Measurements from ENCODE around the gene ZNF264.
A peak's percentile ranks its signal among the peaks of the same experiment; 100 is the strongest.
"Not testable (repeated sequence)": the region's sequence is repeated elsewhere in the genome, so short reads cannot be mapped to it uniquely, and the experiment has no call there.

The ZNF264 gene

DNA sequence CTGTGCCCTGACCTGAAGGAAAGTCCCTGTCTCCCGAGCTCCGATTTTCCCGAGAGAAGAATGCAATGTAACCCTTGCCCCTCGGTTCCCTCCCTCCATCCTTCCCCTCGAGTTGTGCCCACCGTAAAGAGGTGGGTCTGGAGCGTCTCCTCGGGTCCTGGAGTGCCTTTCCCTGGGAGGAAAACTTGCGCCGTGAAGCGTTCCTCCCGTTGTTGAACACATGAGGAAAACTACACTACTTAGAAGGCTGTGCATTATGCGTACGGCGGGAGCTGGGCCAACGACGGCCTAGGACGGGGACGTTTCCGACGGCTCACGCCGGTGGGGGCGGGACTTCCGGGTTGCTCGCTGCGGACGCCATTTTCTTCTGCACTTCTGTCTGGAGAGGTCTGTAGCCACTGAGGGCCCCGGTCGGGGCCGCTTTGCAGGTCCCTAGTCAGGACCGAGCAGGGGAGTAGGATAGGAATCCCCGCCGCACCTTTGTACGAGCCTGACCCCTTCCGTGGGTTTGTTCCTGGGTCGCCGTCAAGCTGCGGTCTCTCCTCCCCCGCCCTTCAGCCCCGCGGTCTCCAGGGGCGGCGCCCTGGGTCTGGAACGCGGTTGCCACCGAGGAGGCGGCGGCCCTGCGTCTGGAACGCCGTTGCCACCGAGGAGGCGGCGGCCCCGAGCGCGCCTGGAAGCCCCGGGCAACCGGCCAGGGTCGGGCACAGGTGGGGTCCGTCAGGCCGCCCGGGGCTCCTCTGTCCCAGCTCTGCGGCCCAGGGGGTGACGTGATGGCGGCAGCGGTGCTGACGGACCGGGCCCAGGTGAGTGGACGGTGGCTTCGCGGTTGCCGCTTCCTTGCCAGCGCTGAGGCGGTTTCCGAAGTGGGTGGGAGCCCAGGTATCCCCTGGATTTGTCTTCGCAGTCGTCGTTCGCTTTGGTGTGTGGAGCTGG is at the start of gene ZNF264:
ZNF264 (plus strand) TSS at position 360 of the 936 bp plus-strand sequence; CDS start at position 774, 414 bp downstream.
- DNase-seq: peak; percentile 68 to 74

DNA sequence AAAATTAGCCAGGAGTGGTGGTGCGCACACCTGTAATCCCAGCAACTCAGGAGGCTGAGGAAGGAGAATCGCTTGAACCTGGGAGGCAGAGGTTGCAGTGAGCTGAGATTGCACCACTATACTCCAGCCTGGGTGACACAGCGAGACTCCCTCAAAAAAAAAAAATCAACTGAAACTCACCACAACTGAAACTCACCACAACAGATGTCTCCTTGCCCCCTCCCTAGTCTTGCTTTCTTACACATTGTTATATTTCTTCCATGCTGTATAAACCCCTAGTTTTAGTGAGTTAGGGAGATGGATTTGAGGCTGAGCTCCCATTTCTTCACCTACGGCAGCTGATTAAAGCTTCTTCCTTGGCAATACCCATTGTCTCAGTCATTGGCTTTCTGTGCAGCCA is 49.6 kb upstream of the ZNF264 start:
- no peak for DNase-seq

DNA sequence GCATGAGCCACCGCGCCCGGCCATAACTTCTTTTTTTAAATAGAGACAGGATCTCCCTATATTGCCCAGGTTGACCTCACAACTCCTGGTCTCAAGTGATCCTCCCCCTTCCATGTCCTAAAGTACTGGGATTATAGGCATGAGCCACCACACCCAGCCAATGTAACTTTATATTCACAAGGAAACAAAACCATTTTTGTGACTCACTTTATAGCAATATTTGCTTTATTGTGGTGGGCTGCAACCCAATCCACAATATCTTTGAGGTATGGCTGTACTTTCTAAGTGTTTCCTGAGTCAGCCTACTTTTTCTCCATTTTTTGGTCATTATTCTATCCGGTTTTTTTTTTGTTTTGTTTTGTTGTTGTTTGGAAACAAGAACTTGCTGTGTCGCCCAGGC is 38.4 kb upstream of the ZNF264 start:
- DNase-seq: no peak

DNA sequence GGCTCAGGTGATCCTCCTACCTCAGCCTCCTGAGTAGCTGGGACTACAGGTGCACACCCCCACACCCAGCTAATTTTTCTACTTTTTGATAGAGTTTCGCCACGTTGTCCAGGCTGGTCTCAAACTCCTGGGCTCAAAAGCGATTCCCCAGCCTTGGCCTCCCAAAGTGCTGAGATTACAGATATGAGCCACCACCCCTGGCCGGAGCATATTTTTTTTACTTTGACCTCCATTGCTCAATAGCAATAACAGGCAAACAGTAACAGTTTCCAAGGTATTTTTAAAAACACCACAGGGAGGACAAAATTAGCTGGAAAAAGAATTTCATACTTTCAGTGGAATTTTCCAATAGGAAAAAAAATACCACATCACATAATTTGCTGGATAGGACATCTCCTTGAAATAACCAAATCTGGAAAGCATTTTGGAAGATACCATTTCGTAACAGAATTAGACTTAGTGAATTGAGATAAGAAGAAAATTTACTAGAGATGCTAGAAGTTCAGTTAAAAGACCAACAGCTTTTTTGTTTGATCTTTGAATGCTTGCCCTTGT is 29.2 kb upstream of the ZNF264 start:
- no peak for DNase-seq

DNA sequence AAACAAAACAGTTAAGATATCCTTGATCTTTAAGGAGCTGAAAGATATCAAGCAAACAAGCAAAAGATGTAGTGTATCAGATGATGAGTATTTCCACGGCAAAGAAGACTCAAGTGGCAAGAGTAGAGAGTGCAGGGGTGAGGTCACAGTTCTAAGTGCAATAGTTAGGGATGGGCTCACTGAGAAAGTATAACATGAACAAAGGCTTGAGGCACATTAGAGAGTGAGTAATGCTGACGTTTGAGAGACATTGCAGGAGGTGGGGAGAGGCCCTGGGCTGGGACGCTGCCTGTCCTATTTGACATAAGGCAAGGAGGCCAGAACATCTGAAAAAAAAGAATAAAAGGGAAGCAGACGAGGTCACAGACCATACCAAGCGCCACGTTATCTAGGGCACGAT is 25.5 kb upstream of the ZNF264 start:
- no peak for DNase-seq

DNA sequence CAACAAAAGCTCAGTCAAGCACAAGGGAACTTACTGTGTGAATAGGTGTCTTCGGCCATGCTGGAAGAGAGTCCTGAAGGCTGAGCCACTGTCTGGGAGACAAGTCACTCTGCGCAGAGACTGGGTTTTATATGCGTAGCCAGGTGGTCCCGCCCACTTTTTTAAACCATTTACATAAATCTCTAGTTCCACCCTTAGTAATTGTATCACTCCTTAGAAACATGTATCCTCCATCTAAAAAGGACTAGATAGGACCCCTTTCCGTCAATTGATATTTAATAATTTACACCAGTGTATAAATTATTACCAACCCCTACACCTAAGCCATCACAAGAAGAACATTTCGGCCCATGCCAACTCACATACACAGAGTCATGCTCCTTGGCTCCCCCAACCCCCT is 23.9 kb upstream of the ZNF264 start, which contains the start of gene DUXA:
DUXA (minus strand) TSS at position 101 of the 400 bp plus-strand sequence; CDS start at position 59, 42 bp downstream.
- no peak for DNase-seq

DNA sequence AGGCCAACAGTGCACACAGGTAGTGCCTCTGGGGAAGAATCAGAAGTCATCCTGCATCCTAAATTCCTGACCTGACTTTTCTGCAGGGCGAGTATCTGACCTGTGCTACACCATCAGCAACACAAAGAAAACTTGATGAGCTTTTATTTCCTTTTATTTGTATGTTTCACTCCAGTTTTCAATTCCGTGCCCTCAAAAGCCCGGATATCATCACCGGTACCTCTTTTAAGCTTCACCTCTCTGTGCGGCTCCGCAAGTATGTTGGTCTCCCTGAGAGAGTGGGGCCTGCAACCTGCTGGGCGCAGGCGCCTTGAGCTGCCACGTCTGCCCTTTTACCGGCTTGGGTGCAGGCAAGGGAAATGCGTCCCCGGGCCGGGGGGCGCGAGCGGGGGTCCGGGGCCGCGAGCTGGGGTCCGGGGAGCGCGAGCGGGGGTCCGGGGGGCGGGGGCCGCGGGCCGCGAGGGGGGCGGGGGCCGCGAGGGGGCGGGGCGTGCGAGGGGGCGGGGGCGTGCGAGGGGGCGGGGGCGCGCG is 19.7 kb upstream of the ZNF264 start:
- DNase-seq: no peak

DNA sequence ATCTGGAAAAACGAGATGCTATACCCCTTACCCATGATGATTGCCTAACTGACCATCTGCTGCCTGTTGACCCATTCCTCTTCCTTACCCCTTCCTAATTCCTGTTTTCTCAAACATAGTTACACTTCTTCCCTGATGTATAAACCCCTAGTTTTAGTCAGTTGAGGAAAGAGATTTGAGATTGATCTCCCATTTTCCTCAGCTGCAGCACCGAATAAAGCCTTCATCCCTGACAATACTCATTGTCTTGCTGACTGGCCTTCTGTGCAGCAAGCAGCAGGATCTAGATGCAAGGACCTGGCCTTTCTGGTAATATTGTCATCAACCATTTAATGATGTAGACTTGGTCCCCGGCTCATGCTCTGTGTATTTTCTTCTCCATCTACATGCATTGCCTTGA is 999 bp upstream of the ZNF264 start:
- DNase-seq: no peak

DNA sequence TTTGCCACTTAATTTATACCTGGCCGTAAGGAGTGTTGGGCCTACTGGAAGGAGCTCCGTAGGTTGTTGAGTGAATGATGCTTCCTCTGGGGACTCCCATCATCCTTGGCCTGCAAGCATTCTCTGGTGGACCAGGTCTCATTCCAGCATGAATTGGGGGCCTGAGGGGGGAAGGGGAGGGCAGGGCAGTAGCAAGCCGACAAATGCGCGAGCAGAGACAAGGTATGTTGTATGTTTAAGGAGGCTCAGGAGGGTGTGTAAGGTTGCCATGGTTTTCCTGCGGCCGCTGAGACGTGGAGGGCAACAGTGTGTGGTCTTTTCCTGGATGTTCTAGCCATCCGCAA is 749 bp downstream of the ZNF264 start:
- no peak for DNase-seq

DNA sequence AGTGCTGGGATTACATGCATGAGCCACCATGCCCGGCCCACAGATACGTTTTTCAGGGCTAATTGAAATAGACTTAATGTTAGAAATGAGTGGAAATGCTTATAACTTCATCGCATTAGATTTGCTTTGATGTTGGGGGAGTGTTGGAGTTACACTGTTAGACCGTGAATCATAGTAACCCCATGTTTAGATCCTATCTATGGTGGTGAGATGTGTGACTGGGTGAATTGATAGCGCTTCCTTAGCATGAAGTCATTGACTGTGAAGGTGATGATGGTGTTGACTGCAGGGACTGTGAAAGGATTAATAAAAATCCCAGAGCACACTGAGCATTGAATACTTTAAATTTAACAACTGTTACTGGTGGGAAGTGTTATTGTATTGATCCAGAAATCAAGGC is 1.7 kb downstream of the ZNF264 start:
- DNase-seq: no peak

DNA sequence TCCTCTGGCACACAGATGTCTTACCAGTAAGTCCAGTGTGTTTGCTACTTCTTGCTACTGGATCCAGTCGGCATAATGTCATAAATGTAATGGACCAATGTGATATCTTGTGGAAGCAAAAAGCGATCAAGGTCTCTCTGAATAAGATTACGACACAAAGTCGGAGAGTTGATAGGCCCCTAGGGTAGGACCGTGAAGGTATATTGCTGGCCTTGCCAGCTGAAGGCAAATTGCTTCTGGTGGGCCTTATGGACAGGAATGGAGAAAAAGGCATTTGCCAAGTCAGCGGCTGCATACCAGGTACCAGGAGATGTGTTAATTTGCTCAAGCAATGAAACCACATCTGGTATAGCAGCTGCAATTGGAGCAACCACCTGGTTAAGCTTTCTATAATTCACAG is 6.6 kb downstream of the ZNF264 start:
- not testable (repeated sequence) for DNase-seq

DNA sequence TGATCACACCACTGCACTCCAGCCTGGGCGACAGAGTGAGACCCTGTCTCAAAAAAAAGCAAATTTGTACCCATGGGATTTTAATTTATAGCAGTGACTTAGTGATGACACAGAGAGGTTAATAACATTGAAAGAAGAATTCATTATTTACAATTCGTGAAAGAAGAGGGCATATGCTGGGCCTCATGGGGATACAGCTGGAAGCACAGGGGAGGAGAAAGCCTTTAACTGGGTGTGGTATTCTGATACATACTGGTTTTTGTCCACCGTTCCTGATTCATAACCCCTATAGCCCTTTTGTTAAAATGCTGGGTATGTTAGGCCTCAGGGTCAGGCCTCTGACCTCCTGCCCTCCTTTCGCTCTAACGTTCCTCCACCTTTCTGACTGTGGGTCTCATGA is 10.9 kb downstream of the ZNF264 start:
- no peak for DNase-seq

DNA sequence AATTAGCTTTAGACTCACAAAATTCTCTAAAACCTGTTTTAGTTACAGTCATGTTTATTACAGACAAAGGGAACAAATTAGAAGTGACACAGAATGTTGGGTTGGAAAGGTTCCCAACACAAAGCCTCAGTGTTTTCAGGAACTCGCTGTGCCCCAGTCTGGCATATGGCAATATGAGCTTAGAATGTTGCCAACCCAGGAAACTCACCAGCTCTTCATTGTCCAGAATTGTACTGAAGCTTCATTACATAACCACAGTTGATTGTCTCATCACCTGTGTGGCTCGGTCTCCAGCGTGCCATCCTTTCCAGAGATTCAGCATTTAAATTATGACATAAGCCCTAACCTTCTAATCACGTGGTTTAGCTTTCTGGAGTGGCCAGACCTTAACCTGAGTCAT is 19.1 kb downstream of the ZNF264 start:
- no peak for DNase-seq

DNA sequence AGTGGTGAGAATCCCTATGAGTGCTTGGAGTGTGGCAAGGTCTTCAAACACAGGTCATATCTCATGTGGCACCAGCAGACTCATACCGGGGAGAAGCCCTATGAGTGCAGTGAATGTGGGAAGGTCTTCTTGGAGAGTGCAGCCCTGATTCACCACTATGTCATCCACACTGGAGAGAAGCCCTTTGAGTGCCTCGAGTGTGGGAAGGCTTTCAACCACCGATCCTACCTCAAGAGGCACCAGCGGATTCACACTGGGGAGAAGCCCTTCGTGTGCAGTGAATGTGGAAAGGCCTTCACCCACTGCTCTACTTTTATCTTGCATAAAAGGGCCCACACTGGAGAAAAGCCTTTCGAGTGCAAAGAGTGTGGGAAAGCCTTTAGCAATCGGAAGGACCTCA is 20.8 kb downstream of the ZNF264 start:
- no peak for DNase-seq

DNA sequence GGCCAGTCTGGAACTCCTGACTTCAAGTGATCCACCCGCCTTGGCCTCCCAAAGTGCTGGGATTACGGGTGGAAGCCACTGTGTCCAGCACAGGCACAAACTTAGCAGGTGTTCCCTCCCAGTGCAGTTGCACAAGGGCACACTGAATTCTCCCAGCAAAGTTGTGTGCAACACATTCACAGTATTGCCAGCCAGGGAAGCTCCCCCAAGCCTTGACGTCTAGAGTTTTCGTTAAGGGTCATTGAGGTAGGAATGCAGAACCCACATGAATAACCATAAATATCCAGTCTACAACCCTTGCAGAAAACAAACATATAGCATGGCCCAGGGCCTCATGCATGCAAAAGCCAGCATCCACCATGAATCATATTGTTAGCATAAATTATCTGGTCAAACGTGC is 36.2 kb downstream of the ZNF264 start:
- no peak for DNase-seq

DNA sequence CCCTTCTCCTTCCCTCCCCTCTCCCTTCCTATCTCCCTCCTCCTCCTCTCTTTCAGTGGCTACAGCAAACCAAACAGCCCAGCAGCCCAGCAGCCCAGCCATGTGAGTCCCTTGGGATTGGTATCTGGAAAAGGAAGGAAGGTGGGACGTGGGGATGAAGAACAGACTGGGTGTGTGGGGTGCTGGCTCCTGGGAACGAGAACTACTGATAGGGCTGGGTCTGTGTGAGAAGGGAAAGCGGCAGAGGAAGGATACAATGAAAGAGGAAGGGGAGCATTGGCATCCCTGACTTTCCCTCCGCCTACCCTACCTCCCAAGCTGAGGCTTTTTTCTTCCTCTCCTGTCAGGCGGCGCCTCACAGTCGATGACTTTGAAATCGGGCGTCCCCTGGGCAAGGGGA is 40.4 kb downstream of the ZNF264 start:
- DNase-seq: no peak

DNA sequence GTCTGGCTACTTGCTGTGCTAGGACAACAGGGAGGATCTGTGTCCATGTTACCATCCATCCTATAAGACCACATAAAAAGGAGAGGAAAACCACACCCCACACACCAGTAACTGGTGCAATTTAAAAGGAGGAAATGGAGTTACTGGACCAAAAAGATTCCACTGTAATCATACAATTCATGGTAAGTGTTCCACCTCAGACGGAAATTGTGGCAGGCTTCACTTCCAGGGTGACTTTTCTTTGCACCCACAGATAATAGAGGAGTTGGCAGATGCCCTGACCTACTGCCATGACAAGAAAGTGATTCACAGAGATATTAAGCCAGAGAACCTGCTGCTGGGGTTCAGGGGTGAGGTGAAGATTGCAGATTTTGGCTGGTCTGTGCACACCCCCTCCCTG is 41.9 kb downstream of the ZNF264 start:
- DNase-seq: peak; percentile 47 to 49

DNA sequence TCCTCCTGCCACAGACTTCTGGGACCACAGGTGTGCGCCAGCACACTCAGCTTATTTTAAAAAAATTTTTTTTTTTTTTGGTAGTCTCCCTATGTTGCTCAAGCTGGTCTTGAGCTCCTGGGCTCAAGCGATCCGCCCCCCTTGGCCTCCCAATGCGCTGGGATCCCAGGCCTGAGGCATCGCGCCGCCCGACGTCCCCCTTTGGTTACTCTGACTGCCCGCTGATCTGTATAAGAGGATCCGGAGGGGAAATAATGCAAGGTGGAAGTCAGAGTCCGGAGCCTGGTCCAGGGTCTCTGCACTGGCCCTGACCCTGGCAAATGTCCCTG is 48.6 kb downstream of the ZNF264 start:
- DNase-seq: no peak

DNA sequence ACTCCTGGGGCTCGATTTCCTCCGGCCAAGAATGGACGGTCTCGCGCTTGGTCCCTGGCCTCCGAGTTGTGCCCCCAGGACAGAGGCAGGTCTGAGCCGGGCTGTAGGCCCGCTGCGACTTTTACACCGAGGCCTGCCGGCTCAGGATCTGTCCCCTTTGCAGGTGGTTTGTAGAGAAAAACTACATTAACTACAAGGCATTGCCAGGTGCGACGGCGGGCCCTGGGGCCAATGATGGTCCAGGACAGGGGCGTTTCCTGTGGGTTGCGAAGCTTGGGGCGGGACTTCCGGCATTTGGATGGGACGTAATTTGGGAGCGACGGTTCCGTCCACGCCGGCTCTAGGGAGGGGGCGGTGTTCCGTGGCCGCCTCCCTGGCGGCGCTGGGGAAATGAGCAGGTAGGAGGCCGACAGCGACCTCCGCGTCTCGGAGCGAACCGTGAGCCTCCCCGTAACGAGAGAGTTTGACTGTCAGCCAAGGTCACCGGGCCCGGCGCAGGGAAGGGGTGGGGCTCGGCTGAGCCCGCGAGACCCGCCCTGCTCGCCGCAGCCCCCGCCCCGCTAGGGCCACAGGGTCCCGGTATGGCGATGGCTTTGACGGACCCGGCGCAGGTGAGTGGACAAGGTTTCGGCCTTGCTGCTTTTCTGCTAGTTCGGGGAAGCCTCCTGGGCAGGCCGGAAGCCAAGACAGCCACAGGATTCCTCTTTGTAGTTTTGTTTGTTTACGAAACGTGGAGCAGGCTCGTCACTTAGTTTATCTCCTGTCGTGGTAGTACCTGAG is 49.2 kb downstream of the ZNF264 start, which contains the start of gene ZNF805:
ZNF805 (plus strand) TSS at position 322 of the 780 bp plus-strand sequence; CDS start at position 582, 260 bp downstream.
- DNase-seq: peak; percentile 80 to 89

DNA sequence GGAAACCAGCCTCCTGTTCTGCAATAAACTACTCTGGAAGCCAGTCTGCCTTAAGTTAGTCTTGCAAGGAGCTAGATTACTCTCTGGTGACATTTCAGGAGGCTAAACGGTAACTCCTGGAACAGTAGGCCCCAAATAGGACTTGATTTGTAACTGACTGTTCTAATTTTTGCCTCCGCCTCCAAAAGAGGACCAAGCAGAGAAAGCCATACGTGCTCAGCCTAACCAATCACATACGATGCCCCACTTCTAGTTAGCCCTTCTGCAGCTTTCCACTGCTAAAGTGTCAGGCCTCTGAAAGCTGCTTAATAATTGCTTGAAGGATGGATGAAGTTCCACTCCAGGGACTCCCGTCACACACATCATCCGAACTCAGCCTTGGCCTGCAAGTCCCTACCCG is 49.9 kb downstream of the ZNF264 start:
- DNase-seq: peak; percentile 2 to 30

DNA sequence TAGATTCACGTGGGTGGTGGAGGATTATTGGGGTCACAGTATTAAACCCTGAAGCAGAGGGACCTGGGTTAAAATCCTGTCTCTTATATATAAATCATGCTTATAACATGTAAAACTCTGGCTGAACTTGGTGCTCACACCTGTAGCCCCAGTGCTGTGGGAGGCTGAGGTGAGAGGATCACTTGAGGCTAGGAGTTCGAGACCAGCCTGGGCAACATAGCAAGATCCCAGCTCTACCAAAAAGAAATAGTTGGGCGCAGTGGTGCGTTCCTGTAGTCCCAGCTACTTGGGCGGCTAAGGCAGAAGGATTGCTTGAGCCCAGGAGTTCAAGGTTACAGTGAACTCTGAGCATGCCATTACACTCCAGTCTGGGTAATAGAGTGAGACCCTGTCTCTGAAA is 51.5 kb downstream of the ZNF264 start:
- no peak for DNase-seq

DNA sequence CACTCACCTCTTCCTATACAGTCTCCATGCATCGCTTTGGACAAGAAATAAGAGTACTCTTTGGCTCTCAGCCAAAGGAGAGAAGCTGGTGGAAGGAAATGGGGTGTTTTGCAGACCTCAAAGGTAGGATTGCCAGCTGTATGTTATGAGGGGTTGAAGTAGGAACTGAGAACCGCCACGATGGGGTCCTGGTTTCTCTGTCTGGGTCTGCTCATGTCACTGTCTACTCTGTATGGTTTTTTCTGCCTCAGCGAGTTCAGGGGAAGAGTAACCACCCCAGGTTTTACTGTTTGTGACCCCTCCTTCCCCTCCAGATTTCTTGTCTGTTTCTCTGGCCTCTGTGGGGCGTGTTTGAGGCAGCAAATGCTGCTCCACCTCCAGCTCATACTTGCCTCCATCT is 53.2 kb downstream of the ZNF264 start:
- no peak for DNase-seq

DNA sequence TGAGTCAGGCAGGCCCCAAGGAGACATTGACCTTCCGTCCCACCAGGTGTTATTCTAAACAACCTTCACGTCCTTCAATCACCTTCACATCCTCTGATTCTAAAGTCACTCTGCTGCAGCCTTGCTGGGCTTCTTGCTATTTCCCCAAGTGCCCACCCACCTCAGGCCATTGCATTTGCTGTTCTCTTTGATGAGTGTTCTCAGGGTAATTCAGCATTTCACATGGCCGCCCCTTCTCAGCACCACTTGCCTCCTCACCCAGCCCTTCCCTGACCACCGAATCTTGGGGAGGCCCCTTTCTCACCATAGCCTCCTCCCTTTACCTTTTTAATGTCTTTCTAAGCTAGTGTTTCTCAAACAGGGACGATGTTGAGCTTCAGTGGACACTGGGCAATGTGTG is 53.8 kb downstream of the ZNF264 start:
- DNase-seq: no peak

DNA sequence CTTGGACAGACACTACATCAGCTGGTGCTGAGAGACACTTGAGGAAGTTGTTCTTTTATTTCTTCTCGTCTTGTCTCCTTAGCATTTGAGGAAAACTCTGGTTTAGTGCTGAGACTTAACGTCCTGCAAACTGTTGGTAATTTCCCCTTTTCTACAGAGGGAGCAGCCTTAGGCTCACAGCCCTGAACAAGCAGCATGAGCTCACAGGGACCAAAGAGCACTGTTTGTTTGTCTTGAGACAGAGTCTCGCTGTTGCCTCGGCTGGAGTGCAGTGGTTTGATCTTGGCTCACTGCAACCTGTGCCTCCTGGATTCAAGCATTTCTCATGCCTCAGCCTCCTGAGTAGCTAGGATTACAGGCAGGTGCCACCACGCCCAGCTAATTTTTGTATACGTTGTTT is 54.7 kb downstream of the ZNF264 start:
- no peak for DNase-seq
